ENCODE data around the gene GNB2.

GNB2 gene
- long read RNA-seq, donor 1, transcript GNB2-201 (10 exons, 1,878 nt), result major isoform, 88 of 102 reads
- long read RNA-seq, donor 1, transcript GNB2-202 (9 exons, 1,524 nt), result minor isoform, 8 of 102 reads
- long read RNA-seq, donor 1, partial matches to known transcripts, result 5 of 102 reads
- long read RNA-seq, donor 1, other reads (novel, unspliced or antisense), result 0 of 102 reads
- long read RNA-seq, donor 2, transcript GNB2-202 (9 exons, 1,524 nt), result minor isoform, 6 of 66 reads
- long read RNA-seq, donor 2, transcript GNB2-201 (10 exons, 1,878 nt), result major isoform, 58 of 66 reads
- long read RNA-seq, donor 2, partial matches to known transcripts, result 0 of 66 reads
- long read RNA-seq, donor 2, other reads (novel, unspliced or antisense), result 0 of 66 reads
- long read RNA-seq, donor 3, transcript GNB2-201 (10 exons, 1,878 nt), result major isoform, 35 of 40 reads
- long read RNA-seq, donor 3, partial matches to known transcripts, result 0 of 40 reads
- long read RNA-seq, donor 3, other reads (novel, unspliced or antisense), result 0 of 40 reads
- long read RNA-seq, donor 4, transcript GNB2-202 (9 exons, 1,524 nt), result minor isoform, 6 of 80 reads
- long read RNA-seq, donor 4, transcript GNB2-201 (10 exons, 1,878 nt), result major isoform, 51 of 80 reads
- long read RNA-seq, donor 4, partial matches to known transcripts, result 19 of 80 reads
- long read RNA-seq, donor 4, other reads (novel, unspliced or antisense), result 0 of 80 reads
- long read RNA-seq, donor 5, transcript GNB2-201 (10 exons, 1,878 nt), result major isoform, 100 of 135 reads
- long read RNA-seq, donor 5, transcript GNB2-202 (9 exons, 1,524 nt), result minor isoform, 7 of 135 reads
- long read RNA-seq, donor 5, partial matches to known transcripts, result 28 of 135 reads
- long read RNA-seq, donor 5, other reads (novel, unspliced or antisense), result 0 of 135 reads
- long read RNA-seq, donor 6, transcript GNB2-201 (10 exons, 1,878 nt), result major isoform, 64 of 84 reads
- long read RNA-seq, donor 6, partial matches to known transcripts, result 7 of 84 reads
- long read RNA-seq, donor 6, other reads (novel, unspliced or antisense), result 7 of 84 reads
- long read RNA-seq, donor 7, transcript GNB2-202 (9 exons, 1,524 nt), result minor isoform, 13 of 177 reads
- long read RNA-seq, donor 7, transcript GNB2-201 (10 exons, 1,878 nt), result major isoform, 115 of 177 reads
- long read RNA-seq, donor 7, partial matches to known transcripts, result 43 of 177 reads
- long read RNA-seq, donor 7, other reads (novel, unspliced or antisense), result 5 of 177 reads
- long read RNA-seq, donor 8, transcript GNB2-201 (10 exons, 1,878 nt), result major isoform, 74 of 79 reads
- long read RNA-seq, donor 8, transcript GNB2-202 (9 exons, 1,524 nt), result minor isoform, 5 of 79 reads
- long read RNA-seq, donor 8, partial matches to known transcripts, result 0 of 79 reads
- long read RNA-seq, donor 8, other reads (novel, unspliced or antisense), result 0 of 79 reads

DNA sequence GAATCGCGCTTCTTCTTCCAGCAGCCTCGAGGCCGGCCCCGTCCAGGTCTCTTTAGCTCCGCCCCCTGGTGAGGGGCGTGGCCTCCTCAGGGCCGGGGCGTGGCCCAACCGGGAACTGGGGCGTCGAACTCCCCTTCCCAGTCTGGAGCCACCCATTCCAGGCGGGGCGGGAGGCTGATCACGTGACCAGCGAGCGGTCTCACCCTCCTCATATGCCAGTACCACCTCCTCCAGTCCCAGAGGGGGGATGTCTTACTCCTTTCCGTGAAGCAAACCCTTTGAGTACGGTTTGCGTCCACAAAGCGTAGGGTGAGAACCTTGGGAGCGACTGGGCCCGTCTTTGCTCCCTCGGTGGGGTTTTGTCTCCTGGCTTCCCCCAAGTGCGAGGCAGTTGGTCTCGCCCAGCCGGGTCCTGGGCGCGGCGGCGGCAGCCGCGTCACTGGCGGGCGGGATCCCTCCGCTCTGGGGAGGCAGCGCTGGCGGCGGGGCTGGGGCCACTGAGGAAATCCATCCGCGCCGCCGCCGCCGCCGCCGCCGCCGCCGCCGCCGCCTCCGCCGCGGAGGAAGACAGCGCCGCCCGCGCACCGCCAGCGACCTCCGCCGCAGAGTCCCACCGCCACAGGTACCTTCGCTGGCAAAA, at the start of gene GNB2:
Gene GNB2 (plus strand): TSS at position 439 of the 640 bp plus-strand sequence. CDS start 2,526 bp downstream, outside the sequence.
- peak; percentile 99 for DNase-seq

- no peak for DNase-seq
Observed at GRCh38 chr7:100623951-100624824, 49.4 kb upstream of the GNB2 start.

GRCh38 chr7:100626055-100626454, 47.5 kb upstream of the GNB2 start:
- DNase-seq, result no peak

DNA sequence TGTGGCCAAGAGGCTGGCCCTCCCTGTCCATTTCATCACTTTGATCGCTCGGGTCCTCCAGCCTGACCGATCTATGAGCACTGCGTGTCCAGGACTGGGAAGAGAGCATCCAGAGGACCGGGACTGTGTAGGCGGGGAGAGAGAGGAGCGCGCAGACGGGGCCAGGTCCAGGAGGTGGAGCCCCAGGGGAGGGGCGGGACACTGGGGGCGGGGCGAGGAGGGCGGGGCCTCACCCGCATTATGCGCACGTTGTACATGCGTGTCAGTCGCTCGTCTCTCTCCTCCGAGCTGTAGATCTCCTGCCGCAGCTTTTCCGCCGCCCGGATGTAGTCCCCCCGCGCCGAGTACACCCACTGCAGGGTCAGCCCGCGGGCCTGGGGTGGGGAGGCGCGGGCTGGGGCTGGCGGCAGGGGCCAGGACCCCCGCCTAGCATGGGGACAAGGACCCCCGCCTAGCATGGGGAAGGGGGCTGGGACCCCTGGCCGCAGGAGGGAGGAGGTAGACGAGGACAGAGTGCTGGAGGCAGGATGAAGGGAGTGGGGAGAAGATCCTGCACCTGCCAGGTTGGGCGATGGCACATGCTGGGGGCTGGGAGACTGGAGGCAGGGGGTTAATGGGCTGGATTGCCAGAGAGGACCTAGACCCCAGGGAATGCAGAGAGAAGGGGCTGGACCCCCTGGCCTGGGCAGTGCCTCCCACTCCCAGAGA, 46.9 kb upstream of the GNB2 start:
- DNase-seq, result peak; percentile 49

DNA sequence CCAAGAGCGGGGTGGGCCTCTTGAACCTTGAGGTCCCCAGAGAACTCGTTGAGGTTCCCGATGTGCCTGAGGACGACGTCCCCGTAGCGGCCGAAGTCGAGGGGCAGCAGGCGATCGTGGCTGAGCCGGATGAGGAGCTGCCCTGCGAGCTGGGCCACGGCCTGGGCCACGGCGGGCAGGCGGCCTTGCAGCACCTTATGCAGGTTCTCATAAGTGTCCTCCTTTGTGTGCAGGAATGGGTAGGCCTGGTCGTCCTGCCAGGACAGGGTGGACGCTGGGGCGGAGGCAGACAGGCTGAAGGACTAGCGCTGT, 46.3 kb upstream of the GNB2 start:
- DNase-seq, result no peak

- DNase-seq, result no peak
Observed at GRCh38 chr7:100629117-100629716, 44.3 kb upstream of the GNB2 start.

GRCh38 chr7:100630066-100630465, 43.5 kb upstream of the GNB2 start:
- no peak for DNase-seq

DNA sequence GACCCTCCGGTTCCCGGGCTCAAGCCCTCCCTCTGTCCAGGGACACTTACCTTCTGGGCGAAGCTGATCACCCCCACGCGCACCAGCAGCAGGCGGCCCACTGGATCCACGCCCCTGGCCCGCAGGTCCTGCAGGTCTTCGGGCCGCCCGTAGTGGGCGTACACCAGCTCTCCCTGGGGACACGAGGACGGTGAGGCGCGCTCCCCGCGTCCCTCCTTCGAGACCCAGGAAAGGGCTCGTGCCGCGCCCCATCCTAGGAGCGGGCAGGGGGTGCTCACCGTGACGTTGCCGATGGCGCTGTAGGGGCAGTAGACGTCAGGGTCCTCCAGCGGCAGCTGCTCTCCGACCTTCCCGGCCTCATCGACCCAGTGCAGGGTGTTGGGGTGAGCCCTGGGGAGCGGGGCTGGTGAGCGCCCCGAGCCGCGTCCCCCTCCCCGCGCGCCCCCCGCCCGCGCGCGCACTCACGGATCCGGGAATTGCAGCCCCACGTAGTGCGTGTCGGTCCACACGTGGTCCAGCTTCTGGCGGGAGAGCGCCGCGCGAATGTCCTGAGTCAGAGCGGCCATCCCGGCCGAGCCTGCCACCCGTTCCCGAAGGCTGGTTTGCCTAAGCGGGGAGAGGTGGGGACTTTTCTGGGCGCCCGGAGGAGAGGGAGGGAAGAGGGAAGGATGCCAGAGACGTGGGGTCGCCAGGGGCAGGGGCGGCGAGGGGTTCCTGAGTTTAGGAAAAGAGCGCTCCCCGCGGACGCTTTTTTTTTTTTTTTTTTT, 40.4 kb upstream of the GNB2 start:
- DNase-seq, result peak; percentile 69

DNA sequence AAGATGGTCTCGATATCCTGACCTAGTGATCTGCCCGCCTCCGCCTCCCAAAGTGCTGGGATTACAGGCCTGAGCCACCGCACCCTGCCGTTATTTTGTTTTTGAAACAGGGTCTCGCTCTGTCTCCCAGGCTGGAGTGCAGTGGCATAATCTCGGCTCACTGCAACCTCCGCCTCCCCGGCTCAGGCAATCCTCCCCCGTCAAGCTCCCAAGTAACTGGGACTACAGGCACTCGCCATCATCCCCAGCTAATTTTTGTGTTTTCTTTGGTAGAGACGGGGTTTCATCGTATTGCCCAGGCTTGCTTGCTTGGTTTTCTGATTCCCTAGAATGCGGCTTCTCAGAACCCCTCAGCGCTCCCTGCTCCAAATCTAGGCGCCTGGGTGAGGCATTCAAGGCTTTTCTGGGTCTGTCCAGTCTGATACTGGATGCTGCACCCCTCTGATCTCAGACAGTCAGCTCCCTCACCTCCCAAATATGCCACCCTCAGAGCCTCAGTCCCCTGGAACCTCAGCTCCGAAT, 33.5 kb upstream of the GNB2 start:
- DNase-seq, result no peak

- DNase-seq, result no peak
Observed at GRCh38 chr7:100640517-100641440, 32.8 kb upstream of the GNB2 start.

GRCh38 chr7:100641463-100641859, 32.1 kb upstream of the GNB2 start, which contains the start of gene TFR2:
TFR2 (minus strand) TSS chr7:100641552; CDS start chr7:100641509, 43 bp downstream.
- no peak for DNase-seq

DNA sequence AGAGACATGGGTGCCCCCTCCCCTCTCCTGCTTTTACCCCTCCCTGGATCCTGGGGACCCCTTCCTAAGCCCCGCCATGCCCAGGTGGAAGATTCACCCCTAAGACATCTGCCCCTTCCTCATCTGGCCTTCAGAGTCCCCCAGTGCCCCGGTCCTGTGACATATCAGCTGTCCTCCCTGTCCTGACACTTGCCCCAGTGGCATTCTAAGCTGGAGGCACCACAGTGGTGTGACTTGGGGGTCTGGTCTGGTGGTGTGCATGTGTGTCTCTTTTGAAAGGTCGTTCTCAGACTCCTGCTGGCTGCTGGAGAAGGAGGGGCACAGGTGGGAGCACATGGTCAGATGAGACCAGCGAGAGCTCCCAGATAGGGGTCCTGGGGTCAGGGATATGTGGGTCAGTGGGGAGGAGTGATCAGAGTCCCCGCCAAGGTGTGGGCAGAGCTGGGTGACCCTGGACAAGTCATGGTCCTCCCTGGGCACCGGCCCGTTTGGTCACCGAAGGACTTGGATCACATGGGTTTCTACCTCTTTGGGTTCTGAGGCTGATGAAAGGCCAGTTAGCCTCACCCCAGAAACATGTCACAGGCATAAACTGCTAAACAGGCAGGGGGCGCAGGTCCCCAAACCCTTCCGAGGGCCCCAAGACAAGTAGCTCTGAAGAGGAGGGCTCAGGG, 31.5 kb upstream of the GNB2 start:
- no peak for DNase-seq

DNA sequence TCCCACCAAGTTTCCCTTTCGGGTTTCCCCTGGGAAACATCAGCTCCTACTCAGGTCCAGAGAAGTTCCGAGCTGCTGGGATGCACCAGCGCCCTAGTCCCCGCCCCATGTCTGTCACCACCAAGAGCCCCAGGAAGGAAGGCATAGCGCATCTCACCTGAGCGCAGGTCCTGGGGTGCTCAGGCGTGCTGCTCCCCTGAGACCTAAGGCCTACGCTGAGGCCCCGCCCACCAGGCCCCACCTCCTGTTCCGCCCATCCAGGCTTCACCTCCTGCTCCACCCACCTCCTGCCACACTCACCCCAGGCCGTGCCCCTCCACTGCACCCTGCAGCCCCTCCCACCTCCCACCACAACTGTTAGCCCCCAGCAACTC, 31.0 kb upstream of the GNB2 start:
- no peak for DNase-seq

DNA sequence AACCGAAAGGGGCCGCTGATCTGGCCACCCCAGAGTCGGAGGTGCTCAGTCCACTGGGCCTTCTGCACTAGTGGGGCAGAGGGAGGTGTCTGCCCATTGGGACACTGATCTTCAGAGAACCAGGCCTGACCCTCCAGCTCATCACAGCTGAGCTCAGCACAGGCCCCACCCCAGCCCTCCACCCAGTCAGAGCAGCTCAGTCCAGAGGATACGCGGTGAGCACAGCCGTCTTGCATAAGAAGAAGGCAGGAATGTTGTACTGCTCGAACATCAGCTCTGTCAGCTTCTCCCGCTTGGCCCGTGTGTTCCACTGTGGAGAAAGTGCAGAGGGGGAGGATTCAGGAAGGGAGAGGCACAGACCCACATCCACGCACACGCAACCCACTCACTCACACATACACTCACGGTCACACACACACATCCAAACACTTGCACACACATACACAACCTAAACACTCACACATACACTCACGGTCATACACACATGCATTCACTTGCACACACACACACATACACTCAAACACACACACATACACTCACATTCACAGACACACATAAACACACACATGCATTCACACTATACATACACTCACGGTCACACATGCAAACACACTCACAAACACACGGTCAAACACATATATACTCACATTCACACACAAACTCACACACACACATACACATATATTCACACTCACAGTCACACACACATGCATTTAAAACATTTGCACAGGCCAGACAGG, 23.5 kb upstream of the GNB2 start:
- no peak for DNase-seq

DNA sequence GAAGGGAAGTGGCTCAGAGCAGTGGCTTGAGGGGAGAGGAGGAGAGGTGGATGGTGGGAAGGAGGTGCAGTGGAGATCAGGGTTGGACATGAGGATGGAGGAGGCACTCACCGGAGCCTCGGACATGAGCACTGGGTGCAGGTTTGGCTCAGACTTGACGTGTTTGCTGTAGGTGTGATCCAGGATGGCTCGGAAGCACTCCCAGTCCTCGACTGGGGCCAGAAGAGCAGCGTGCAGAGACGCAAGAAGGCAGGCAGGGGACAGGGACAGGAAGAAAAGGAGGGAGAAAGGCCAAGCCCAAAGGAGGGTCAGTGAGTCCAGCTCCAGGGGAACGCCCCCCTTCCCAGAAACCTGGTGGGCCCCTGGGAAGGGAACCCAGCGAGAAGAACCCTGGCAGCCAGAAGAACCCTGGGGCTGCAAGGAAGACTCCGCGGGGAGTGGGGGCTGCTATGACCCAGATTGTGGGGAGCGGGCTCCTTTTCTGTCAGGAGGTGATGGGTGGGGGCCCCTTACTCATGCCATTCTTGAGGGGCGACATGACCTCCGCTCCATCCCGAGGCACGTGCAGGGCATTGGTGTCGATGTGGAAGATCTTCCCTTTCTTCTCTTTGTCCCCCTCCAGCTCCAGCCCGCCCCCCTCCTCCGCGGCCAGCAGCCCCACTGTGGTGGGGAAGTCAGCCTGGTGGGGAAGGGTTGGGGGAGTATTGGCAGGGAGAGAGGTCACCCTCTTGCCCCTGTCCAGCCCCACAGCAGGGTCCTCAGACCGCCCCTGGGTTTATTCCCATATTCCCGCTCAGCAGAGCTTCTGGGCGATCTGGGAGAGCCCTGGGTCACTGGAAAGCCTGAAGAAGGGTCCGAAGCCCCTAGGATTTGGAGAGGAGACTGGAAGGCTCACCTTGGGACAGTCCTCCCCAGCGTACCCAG, 18.4 kb upstream of the GNB2 start:
- DNase-seq, result no peak

Data from right kidney (tissue), 9 donors.